ENCODE results near the gene N4BP2L2. TPM values are rescaled to one million over a fixed set of nuclear protein-coding genes. Genes with fewer than 3 reads are reported as not detected.

The N4BP2L2 gene
- total RNA-seq = 244 TPM

GRCh38 chr13:32538621-32539246, at the start of gene N4BP2L2:
Gene N4BP2L2 (minus strand): TSS chr13:32538795. CDS start chr13:32537027, 1,768 bp downstream.

GRCh38 chr13:32586080-32586900, 47.7 kb upstream of the N4BP2L2 start, which contains the start of gene PDS5B:
Gene PDS5B (plus strand): TSS chr13:32586452. CDS start chr13:32648773, 62,321 bp downstream.

GRCh38 chr13:32427852-32428580, 110.6 kb downstream of the N4BP2L2 start, which contains the start of gene N4BP2L1:
Gene N4BP2L1 (minus strand): TSS chr13:32428130. CDS start chr13:32428082, 48 bp downstream.

Small RNA genes lying within 50 kb of the gene (small RNA-seq; reads per million reads assigned to genes)
- not detected for gene RF00190 (ENCODE audit: low replicate concordance)

Other genes with a start within 250 kb of the N4BP2L2 start
- gene ZAR1L, start 223.4 kb downstream of the N4BP2L2 start, total RNA-seq = not detected
- 4.7 TPM for gene BRCA2, start 223.3 kb downstream of the N4BP2L2 start, total RNA-seq
- 21.9 TPM for gene N4BP2L1, start 110.7 kb downstream of the N4BP2L2 start, total RNA-seq
- 182 TPM for gene PDS5B, start 47.7 kb upstream of the N4BP2L2 start, total RNA-seq

Data from parietal lobe (tissue), 2 donors.